Tibial nerve (tissue), 4 donors: ENCODE measurements around the gene PRDM11. TPM values are rescaled to one million over a fixed set of nuclear protein-coding genes. Genes with fewer than 3 reads are reported as not detected.

ENCODE experiments used
- DNase-seq, 2 donors: peaks; one replicate each; pipeline ENCODE4 v3.0.0-alpha.2; 2019; ENCODE audit warnings: low spot score in 2 of 2
- H3K27ac ChIP-seq, 4 donors: fragments of 200-600 bp; sonication (generic) in 3 of 4; one replicate each; pipeline ENCODE4 v1.5.1; 2017 to 2019; ENCODE audit warnings: mild to moderate bottlenecking in 1 of 4
- H3K27me3 ChIP-seq, 2 donors: fragments of 200-600 bp; sonication (generic) in 1 of 2; one replicate each; pipeline versions ENCODE4 v1.5.1 to v1.6.0; 2017 to 2019
- H3K36me3 ChIP-seq, 3 donors: fragments of 200-600 bp; sonication (generic); one replicate each; pipeline ENCODE4 v1.5.1; 2018 to 2019
- H3K4me1 ChIP-seq, 4 donors: fragments of 200-600 bp; sonication (generic) in 3 of 4; one replicate each; pipeline ENCODE4 v1.5.1; 2017 to 2019
- H3K4me3 ChIP-seq, 4 donors: fragments of 200-600 bp; sonication (generic) in 3 of 4; one replicate each; pipeline ENCODE4 v1.5.1; 2017 to 2019; ENCODE audit warnings: mild to moderate bottlenecking in 1 of 4, moderate library complexity in 1 of 4
- H3K9me3 ChIP-seq, 4 donors: fragments of 200-600 bp; sonication (generic) in 3 of 4; one replicate each; pipeline ENCODE4 v1.5.1; 2017 to 2019
- CTCF ChIP-seq, 5 experiments: fragments of 200-600 bp in 3 of 5; fragments of 450-650 bp in 2 of 5; sonication (generic) in 3 of 5; IDR thresholded peaks; one replicate each; pipeline ENCODE4 v1.5.1; 2016 to 2019; ENCODE audit warnings: antibody characterized with exemption in 5 of 5, mild to moderate bottlenecking in 3 of 5, moderate library complexity in 2 of 5
- EP300 ChIP-seq, 2 donors: sonication (generic); formaldehyde crosslinking; IDR thresholded peaks; one replicate each; pipeline ENCODE4 v1.6.1; 2017; ENCODE audit warnings: antibody characterized with exemption in 2 of 2, mild to moderate bottlenecking in 1 of 2
- POLR2A ChIP-seq, 2 donors: fragments of 450-650 bp; IDR thresholded peaks; one replicate each; pipeline ENCODE4 v1.6.1; 2017; ENCODE audit warnings: antibody characterized with exemption in 2 of 2, mild to moderate bottlenecking in 2 of 2, moderate library complexity in 2 of 2
- WGBS, 2 donors: methylation state at CpG; one replicate each; pipeline ENCODE4 v1.1.5; 2018; 5-methylcytosine and 5-hydroxymethylcytosine counted together
- total RNA-seq, 4 donors: library from RNA; depleted of rRNA; stranded (reverse); fragments of >200 nt; gene quantifications; one replicate each; pipeline ENCODE4 v1.1.0, GENCODE V29; 2016

Gene PRDM11
- total RNA-seq, 4 donors from 2014 or later: 17.5 to 26.1 (median 25.8) TPM

GRCh38 chr11:45181889-45182550, 35.6 kb downstream of the PRDM11 start:
- WGBS, 2 donors: 76% methylated on average over 13 to 14 of the region's 14 CpGs
- TF ChIP-seq EP300 (IDR thresholded peaks at IDR 0.05): no peak
- Histone ChIP-seq H3K9me3 (no peaks in the 10 kb centered on the region), H3K4me3 (peak overlapping the region in 3 of 4 donors; percentile 54 to 65 (median 64)), H3K4me1 (peaks cover 0 to 39% (median 8%) of the 10 kb centered on the region in 4 donors), H3K27ac (peak overlapping the region; percentile 84 to 92 (median 90)), H3K36me3 (peaks cover 0 to 51% (median 0%) of the 10 kb centered on the region in 3 donors), H3K27me3 (no peaks in the 10 kb centered on the region)
- no peak for DNase-seq

GRCh38 chr11:45182902-45183301, 36.5 kb downstream of the PRDM11 start:
- TF ChIP-seq EP300 (IDR thresholded peaks at IDR 0.05) (no peak), CTCF (IDR thresholded peaks at IDR 0.05) (peak; percentile 28 to 44 (median 37)), POLR2A (IDR thresholded peaks at IDR 0.05) (no peak)
- H3K27ac ChIP-seq: peak overlapping the region in 3 of 4 donors; percentile 17 to 91 (median 47)
- no peaks in the 10 kb centered on the region for H3K27me3 ChIP-seq
- peaks cover 0 to 60% (median 0%) of the 10 kb centered on the region in 3 donors for H3K36me3 ChIP-seq
- H3K4me3 ChIP-seq: no peak overlapping the region
- no peak for DNase-seq
- 92 to 97% methylated on average over 14 of the region's 14 CpGs for WGBS, 2 donors
- H3K4me1 ChIP-seq: peaks cover 0 to 35% (median 8%) of the 10 kb centered on the region in 4 donors
- no peaks in the 10 kb centered on the region for H3K9me3 ChIP-seq

GRCh38 chr11:45184640-45185039, 38.2 kb downstream of the PRDM11 start:
- H3K4me3 ChIP-seq: no peak overlapping the region
- TF ChIP-seq CTCF (IDR thresholded peaks at IDR 0.05) (no peak), EP300 (IDR thresholded peaks at IDR 0.05) (no peak), POLR2A (IDR thresholded peaks at IDR 0.05) (no peak)
- 96% methylated on average over 2 of the region's 2 CpGs for WGBS, 2 donors
- H3K4me1 ChIP-seq: peaks cover 0 to 24% (median 7%) of the 10 kb centered on the region in 4 donors
- no peaks in the 10 kb centered on the region for H3K9me3 ChIP-seq
- DNase-seq: no peak
- peaks cover 0 to 77% (median 0%) of the 10 kb centered on the region in 3 donors for H3K36me3 ChIP-seq
- H3K27me3 ChIP-seq: no peaks in the 10 kb centered on the region
- H3K27ac ChIP-seq: no peak overlapping the region

GRCh38 chr11:45185228-45185729, 38.8 kb downstream of the PRDM11 start:
- no peak for DNase-seq
- Histone ChIP-seq H3K9me3 (no peaks in the 10 kb centered on the region), H3K27ac (no peak overlapping the region), H3K4me3 (no peak overlapping the region), H3K27me3 (no peaks in the 10 kb centered on the region), H3K36me3 (peaks cover 0 to 83% (median 0%) of the 10 kb centered on the region in 3 donors), H3K4me1 (peaks cover 0 to 18% (median 5%) of the 10 kb centered on the region in 4 donors)
- TF ChIP-seq EP300 (IDR thresholded peaks at IDR 0.05): no peak
- TF ChIP-seq CTCF (IDR thresholded peaks at IDR 0.05): no peak
- TF ChIP-seq POLR2A (IDR thresholded peaks at IDR 0.05): no peak

GRCh38 chr11:45187375-45187774, 40.9 kb downstream of the PRDM11 start:
- no peak for DNase-seq
- TF ChIP-seq CTCF (IDR thresholded peaks at IDR 0.05) (no peak), EP300 (IDR thresholded peaks at IDR 0.05) (no peak), POLR2A (IDR thresholded peaks at IDR 0.05) (no peak)
- WGBS, 2 donors: 92 to 97% methylated on average over 3 of the region's 3 CpGs
- Histone ChIP-seq H3K36me3 (peaks cover 0 to 100% (median 0%) of the 10 kb centered on the region in 3 donors), H3K4me3 (no peak overlapping the region), H3K27ac (no peak overlapping the region), H3K27me3 (no peaks in the 10 kb centered on the region), H3K9me3 (no peaks in the 10 kb centered on the region), H3K4me1 (peaks cover 0 to 4% (median 0%) of the 10 kb centered on the region in 4 donors)
